PC-3 (cell line): ENCODE data around the gene CDC5L. TPM values are rescaled to one million over a fixed set of nuclear protein-coding genes. Genes with fewer than 3 reads are reported as not detected.

ENCODE experiments used
- ATAC-seq: fragments of 200-7000 bp; cut with Tn5 transposase; 2 replicates; pipeline ENCODE4 v1.9.1; 2020; ENCODE audit warnings: mild to moderate bottlenecking, moderate library complexity
- BruUV-seq: library from RNA; stranded (reverse); fragments of 400-500 nt; replicated peaks from 2 replicates; lab custom pipeline; 2021; lab: Mats Ljungman, UMichigan
- CTCF ChIA-PET: fragments of 300-600 bp; sonication (Branson Sonifier 250); formaldehyde crosslinking; loops from one replicate; lab custom pipeline; 2022; ENCODE audit warnings: antibody characterized with exemption; lab: Charles Lee
- POLR2A ChIA-PET: fragments of 300-600 bp; sonication (Branson Sonifier 250); formaldehyde crosslinking; loops from one replicate; lab custom pipeline; 2022; ENCODE audit warnings: antibody characterized with exemption; ENCODE audit not compliant: unreplicated experiment; lab: Charles Lee
- DNase-seq: peaks from one replicate; pipeline ENCODE4 v3.0.0-alpha.2; 2015
- H2AFZ ChIP-seq: fragments of 300-600 bp; sonication (generic); 2 replicates; pipeline ENCODE4 v1.6.0; 2016; ENCODE audit warnings: antibody characterized with exemption, low read length
- H3F3A ChIP-seq: fragments of 300-600 bp; sonication (generic); one replicate; pipeline ENCODE4 v1.6.0; 2017; ENCODE audit warnings: antibody characterized with exemption, low read length, control low read depth, mild to moderate bottlenecking; ENCODE audit not compliant: unreplicated experiment
- H3K27ac ChIP-seq: fragments of 300-600 bp; sonication (generic); 2 replicates; pipeline ENCODE4 v1.5.1; 2016; ENCODE audit warnings: mild to moderate bottlenecking, low read length
- H3K27me3 ChIP-seq: fragments of 300-600 bp; sonication (generic); 2 replicates; pipeline ENCODE4 v1.6.1; 2016; ENCODE audit warnings: low read length, mixed read lengths
- H3K36me3 ChIP-seq: fragments of 300-600 bp; sonication (generic); 2 replicates; pipeline ENCODE4 v1.6.1; 2016; ENCODE audit warnings: low read depth, mixed run types, low read length, mixed read lengths
- H3K4me1 ChIP-seq: fragments of 300-600 bp; sonication (generic); 2 replicates; pipeline ENCODE4 v1.5.1; 2016; ENCODE audit warnings: low read length; ENCODE audit not compliant: insufficient read depth
- H3K4me2 ChIP-seq: fragments of 300-600 bp; sonication (generic); 2 replicates; pipeline ENCODE4 v1.6.0; 2016; ENCODE audit warnings: low read length
- H3K4me3 ChIP-seq: fragments of 300-600 bp; sonication (generic); 2 replicates; pipeline ENCODE4 v1.5.1; 2016; ENCODE audit warnings: mild to moderate bottlenecking, low read length, mixed read lengths
- H3K79me2 ChIP-seq: fragments of 300-600 bp; sonication (generic); 2 replicates; pipeline ENCODE4 v1.6.1; 2017; ENCODE audit warnings: low read length, mixed read lengths
- H3K9ac ChIP-seq: fragments of 300-600 bp; sonication (generic); 2 replicates; pipeline ENCODE4 v1.6.0; 2016; ENCODE audit warnings: mild to moderate bottlenecking, low read length
- H3K9me2 ChIP-seq: fragments of 300-600 bp; sonication (generic); replicated peaks from 2 replicates; pipeline ENCODE4 v1.6.1; 2016; ENCODE audit warnings: mixed run types, low read length, mixed read lengths
- H3K9me3 ChIP-seq: fragments of 300-600 bp; sonication (generic); 2 replicates; pipeline ENCODE4 v1.6.1; 2016; ENCODE audit warnings: low read length, mixed read lengths
- H4K20me1 ChIP-seq: fragments of 300-600 bp; sonication (generic); 2 replicates; pipeline ENCODE4 v1.6.1; 2016; ENCODE audit warnings: low read length, mixed read lengths
- CTCF ChIP-seq: fragments of 300-600 bp; sonication (generic); conservative IDR thresholded peaks from 2 replicates; pipeline ENCODE4 v1.5.1; 2017; ENCODE audit warnings: antibody characterized with exemption, low read depth, mild to moderate bottlenecking, low read length
- EZH2 ChIP-seq: fragments of 300-600 bp; sonication (generic); IDR thresholded peaks from one replicate; pipeline ENCODE4 v1.6.1; 2017; ENCODE audit warnings: antibody characterized with exemption, mild to moderate bottlenecking, low read length; ENCODE audit not compliant: unreplicated experiment
- EZH2phosphoT487 ChIP-seq: fragments of 300-600 bp; sonication (generic); IDR thresholded peaks from 2 replicates; pipeline ENCODE4 v1.6.1; 2018; ENCODE audit warnings: mild to moderate bottlenecking, antibody characterized with exemption, low read length, borderline replicate concordance
- intact Hi-C: fragments of 100-400 bp; cut with micrococcal nuclease; formaldehyde crosslinking; loops from 2 replicates; pipeline ENCODE4 v1.9.0; 2023
- total RNA-seq: library from RNA; depleted of rRNA; stranded (reverse); fragments of >200 nt; gene quantifications from 2 replicates; pipeline ENCODE4 v1.2.3, GENCODE V29; 2014

The CDC5L gene
- total RNA-seq, 1 experiment from 2014 or later = 23.0 TPM

DNA sequence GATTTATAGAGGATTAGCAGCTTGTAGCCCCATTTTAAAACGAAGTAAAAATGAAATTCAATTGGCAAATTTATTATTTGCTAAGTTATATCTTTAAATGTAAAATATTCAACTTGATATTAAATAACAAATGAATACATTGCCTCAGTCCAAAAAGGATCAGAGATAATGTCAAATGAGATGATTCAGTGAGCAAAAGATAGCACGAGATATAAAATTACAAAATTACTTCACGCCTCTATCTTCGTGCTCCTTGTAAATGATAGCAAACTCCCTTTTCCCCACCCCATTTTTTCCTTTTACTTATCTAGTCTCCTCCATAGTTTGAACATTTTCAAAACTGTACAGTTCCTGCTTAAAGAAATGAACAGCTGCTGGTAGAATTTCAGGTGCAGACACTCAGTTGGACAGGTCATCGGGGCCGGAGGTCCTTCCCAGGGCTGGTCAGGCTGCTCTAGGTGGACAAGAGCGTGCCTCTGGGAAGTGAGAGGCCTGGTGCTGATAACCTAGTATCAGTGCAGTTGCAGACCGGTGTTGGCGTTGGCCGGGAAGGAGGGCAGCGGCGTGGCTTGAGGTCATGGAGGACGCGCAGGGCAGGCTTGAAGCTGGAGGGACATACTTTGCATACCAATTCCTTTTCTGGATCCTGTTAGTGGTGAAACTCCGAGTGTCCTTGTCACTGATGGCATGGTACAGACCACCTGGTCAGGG is 83.9 kb downstream of the CDC5L start:
- CTCF ChIA-PET = no interaction called here
- intact Hi-C loops = no loop called here
- no peak for ATAC-seq

GRCh38 chr6:44472250-44472945 is 84.9 kb downstream of the CDC5L start:
- CTCF ChIA-PET = no interaction called here
- Histone ChIP-seq H3F3A (no peaks in the 10 kb centered on the region), H3K9ac (no peak overlapping the region), H3K4me2 (no peak overlapping the region), H3K27me3 (no peaks in the 10 kb centered on the region), H2AFZ (no peak overlapping the region), H3K9me3 (no peaks in the 10 kb centered on the region), H3K79me2 (no peaks in the 10 kb centered on the region), H3K27ac (no peak overlapping the region), H3K9me2 (no peaks in the 10 kb centered on the region), H3K4me3 (no peak overlapping the region), H3K4me1 (peaks cover 23% of the 10 kb centered on the region), H3K36me3 (no peaks in the 10 kb centered on the region), H4K20me1 (no peaks in the 10 kb centered on the region)
- no TSS peak for BruUV-seq
- POLR2A ChIA-PET = no interaction called here
- intact Hi-C loops = no loop called here
- no peak for TF ChIP-seq EZH2phosphoT487
- no peak for TF ChIP-seq EZH2
- TF ChIP-seq CTCF = no peak
- ATAC-seq = no peak
- no peak for DNase-seq

More for the DNA sequence above, 83.9 kb downstream of the CDC5L start:
- Histone ChIP-seq H3K4me2 (no peak overlapping the region), H3K4me1 (peaks cover 23% of the 10 kb centered on the region), H4K20me1 (no peaks in the 10 kb centered on the region), H3K9me3 (no peaks in the 10 kb centered on the region), H3K27ac (no peak overlapping the region), H3K36me3 (no peaks in the 10 kb centered on the region), H2AFZ (no peak overlapping the region), H3F3A (no peaks in the 10 kb centered on the region), H3K9me2 (no peaks in the 10 kb centered on the region), H3K9ac (no peak overlapping the region), H3K4me3 (no peak overlapping the region), H3K27me3 (no peaks in the 10 kb centered on the region), H3K79me2 (no peaks in the 10 kb centered on the region)
- TF ChIP-seq EZH2phosphoT487 = no peak
- TF ChIP-seq CTCF = no peak
- TF ChIP-seq EZH2 = no peak
- DNase-seq = no peak
- BruUV-seq = no TSS peak
- POLR2A ChIA-PET = no interaction called here
